ENCODE measurements around the gene ELMOD1.

ELMOD1 gene

DNA sequence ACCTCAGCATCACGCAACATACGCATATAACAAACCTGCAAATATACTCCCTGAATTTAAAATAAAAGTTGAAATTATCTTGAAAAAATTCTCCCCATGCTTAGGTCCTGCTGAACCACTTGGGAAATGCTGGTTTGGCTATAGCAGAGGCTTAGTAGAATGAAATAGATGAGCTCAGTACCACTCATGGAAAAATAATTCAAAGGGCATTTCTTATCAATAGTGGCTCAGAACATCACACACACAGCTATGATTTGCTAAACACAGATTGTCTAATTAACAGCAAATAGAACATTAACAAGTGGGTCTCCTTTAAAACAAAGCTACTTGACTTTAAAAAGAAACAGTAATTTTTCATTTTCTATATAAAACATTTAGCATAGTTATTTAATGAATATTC is 21.5 kb downstream of the ELMOD1 start:
- Histone ChIP-seq H3K4me3 (no peak overlapping the region), H3K9ac (ENCODE audit: insufficient read length) (no peak overlapping the region), H3K9me3 (ENCODE audit: low read depth, low read length) (no peaks in the 10 kb centered on the region), H3K36me3 (ENCODE audit: insufficient read depth, low read length) (no peaks in the 10 kb centered on the region), H3K27ac (no peak overlapping the region)
- TF ChIP-seq POLR2AphosphoS5 (IDR thresholded peaks at IDR 0.05; ENCODE audit: borderline replicate concordance, low read depth, low read length) (no peak), EZH2 (IDR thresholded peaks at IDR 0.05) (no peak)
- DNase-seq (ENCODE audit: low read depth, low spot score): no peak

DNA sequence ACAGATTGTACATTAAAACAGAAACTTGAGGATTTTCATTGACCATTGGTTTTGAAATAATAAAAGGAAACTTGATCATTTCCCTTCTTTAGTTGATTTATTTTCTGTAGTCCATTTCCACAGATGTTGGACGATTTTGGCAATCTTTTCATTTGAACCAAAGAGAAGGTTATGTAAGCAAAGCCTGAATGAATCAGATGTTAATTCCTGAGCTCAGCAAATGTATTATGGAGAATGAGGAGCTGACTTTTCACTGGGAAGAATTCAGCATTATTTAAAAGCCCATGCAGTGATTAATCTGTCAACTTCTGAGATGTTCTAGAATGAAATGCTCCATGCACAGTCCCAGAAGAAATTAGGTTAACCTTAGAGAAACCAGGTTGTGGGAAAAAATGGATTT is 29.0 kb downstream of the ELMOD1 start:
- no peak for DNase-seq (ENCODE audit: low read depth, low spot score)
- Histone ChIP-seq H3K9me3 (ENCODE audit: low read depth, low read length) (no peaks in the 10 kb centered on the region), H3K36me3 (ENCODE audit: insufficient read depth, low read length) (no peaks in the 10 kb centered on the region), H3K4me3 (no peak overlapping the region), H3K9ac (ENCODE audit: insufficient read length) (no peak overlapping the region), H3K27ac (no peak overlapping the region)
- TF ChIP-seq POLR2AphosphoS5 (IDR thresholded peaks at IDR 0.05; ENCODE audit: borderline replicate concordance, low read depth, low read length) (no peak), EZH2 (IDR thresholded peaks at IDR 0.05) (no peak), FOXP2 (optimal IDR thresholded peaks at IDR 0.05; ENCODE audit: control extremely low read depth, extremely low read length, insufficient read depth) (no peak)

DNA sequence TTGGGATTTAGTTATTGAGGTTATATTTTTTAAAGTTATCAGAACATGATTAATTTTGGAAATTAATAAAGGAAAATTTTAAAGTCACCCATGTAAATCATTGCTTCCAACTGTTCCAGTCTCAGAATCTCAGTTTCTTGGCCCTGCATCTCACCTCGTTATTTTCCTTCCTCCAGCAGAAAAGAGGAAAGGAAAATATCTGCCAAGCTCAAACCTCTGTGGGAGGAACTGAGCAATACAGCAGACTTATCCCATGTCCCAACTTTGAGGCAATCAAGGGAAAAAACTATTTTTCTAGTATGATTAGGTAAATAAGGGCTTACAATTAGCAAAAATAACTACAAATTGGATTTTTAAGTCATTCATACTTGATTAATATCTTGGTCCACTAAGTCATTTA is 30.1 kb downstream of the ELMOD1 start:
- Histone ChIP-seq H3K9ac (ENCODE audit: insufficient read length) (no peak overlapping the region), H3K9me3 (ENCODE audit: low read depth, low read length) (no peaks in the 10 kb centered on the region), H3K4me3 (no peak overlapping the region), H3K36me3 (ENCODE audit: insufficient read depth, low read length) (no peaks in the 10 kb centered on the region), H3K27ac (no peak overlapping the region)
- no peak for TF ChIP-seq EZH2 (IDR thresholded peaks at IDR 0.05)
- no peak for DNase-seq (ENCODE audit: low read depth, low spot score)

DNA sequence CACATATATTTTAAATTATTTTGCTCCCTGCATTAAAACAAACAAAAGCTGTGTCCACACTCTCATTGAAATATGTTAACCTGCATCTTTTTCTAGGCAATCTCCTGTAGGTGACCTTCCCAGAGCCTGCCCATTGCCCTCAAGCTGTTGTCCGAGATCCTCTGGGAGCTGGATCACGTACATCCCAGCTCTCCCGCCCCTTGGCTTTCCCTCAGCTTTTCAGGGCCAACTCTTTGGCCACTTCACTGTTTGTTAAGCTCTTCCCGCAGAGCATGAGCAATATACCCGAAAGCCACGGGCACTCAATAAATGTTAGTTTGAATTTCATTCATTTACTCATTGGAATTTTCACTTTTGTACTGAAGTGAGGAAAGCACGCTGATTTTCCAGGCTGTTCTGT is 32.2 kb downstream of the ELMOD1 start:
- no peak overlapping the region for H3K9ac ChIP-seq (ENCODE audit: insufficient read length)
- TF ChIP-seq FOXP2 (optimal IDR thresholded peaks at IDR 0.05; ENCODE audit: control extremely low read depth, extremely low read length, insufficient read depth): no peak
- no peak for TF ChIP-seq POLR2AphosphoS5 (IDR thresholded peaks at IDR 0.05; ENCODE audit: borderline replicate concordance, low read depth, low read length)
- no peak for TF ChIP-seq EZH2 (IDR thresholded peaks at IDR 0.05)
- H3K4me3 ChIP-seq: no peak overlapping the region
- H3K36me3 ChIP-seq (ENCODE audit: insufficient read depth, low read length): no peaks in the 10 kb centered on the region
- H3K27ac ChIP-seq: no peak overlapping the region
- no peak for DNase-seq (ENCODE audit: low read depth, low spot score)
- no peaks in the 10 kb centered on the region for H3K9me3 ChIP-seq (ENCODE audit: low read depth, low read length)

DNA sequence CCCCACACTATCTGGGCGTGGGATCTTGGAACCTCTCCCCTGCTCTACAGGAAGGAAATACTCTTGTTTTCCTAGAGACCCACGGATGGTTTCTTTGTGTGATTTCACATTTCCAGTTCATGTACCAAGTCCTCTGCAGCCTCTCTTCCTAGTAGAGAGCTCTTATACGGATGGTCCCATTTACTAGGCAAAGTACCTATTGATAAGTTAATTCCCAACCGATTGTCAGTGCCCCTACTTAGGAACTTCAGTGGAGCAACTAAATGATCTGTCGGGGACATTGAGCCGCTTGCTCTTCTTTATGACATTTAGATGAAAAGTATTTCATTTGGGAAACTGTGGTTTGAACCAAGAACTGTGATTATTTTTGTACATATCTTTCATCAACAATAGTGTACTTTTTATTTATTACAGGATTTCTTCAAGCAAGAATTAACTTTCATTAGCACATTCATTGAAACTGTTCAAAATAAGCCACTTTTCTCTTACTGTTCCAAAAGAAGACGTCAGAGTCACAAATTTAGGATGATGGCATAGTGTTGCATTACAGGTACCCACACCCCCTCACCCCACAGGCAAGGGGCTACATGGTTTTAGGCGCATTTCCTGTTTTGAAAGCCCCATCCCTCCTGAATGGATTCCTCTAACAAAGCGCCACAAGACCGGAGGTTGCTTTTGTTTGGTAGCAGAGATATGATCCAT is 34.2 kb downstream of the ELMOD1 start:
- DNase-seq (ENCODE audit: low read depth, low spot score): no peak
- no peaks in the 10 kb centered on the region for H3K9me3 ChIP-seq (ENCODE audit: low read depth, low read length)
- TF ChIP-seq FOXP2 (optimal IDR thresholded peaks at IDR 0.05; ENCODE audit: control extremely low read depth, extremely low read length, insufficient read depth): no peak
- no peak for TF ChIP-seq EZH2 (IDR thresholded peaks at IDR 0.05)
- no peak for TF ChIP-seq POLR2AphosphoS5 (IDR thresholded peaks at IDR 0.05; ENCODE audit: borderline replicate concordance, low read depth, low read length)
- H3K4me3 ChIP-seq: no peak overlapping the region
- no peak overlapping the region for H3K27ac ChIP-seq
- H3K9ac ChIP-seq (ENCODE audit: insufficient read length): no peak overlapping the region
- H3K36me3 ChIP-seq (ENCODE audit: insufficient read depth, low read length): no peaks in the 10 kb centered on the region

DNA sequence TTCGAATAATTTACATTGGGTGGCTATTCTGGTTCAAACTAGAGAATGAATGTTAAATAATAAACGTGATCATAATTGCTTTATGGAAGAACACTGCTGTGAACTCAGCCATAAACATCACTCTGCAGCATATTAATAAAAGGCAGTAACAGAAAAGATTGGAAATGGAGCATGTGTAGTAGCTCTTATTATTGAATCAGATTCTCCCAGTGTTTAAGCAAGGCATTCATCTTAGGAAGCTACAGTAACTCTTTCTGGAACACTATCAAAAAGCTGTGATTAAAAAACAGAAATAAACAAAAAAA is 34.7 kb downstream of the ELMOD1 start:
- no peak overlapping the region for H3K4me3 ChIP-seq
- H3K36me3 ChIP-seq (ENCODE audit: insufficient read depth, low read length): no peaks in the 10 kb centered on the region
- TF ChIP-seq EZH2 (IDR thresholded peaks at IDR 0.05) (no peak), FOXP2 (optimal IDR thresholded peaks at IDR 0.05; ENCODE audit: control extremely low read depth, extremely low read length, insufficient read depth) (no peak), POLR2AphosphoS5 (IDR thresholded peaks at IDR 0.05; ENCODE audit: borderline replicate concordance, low read depth, low read length) (no peak)
- H3K27ac ChIP-seq: no peak overlapping the region
- no peaks in the 10 kb centered on the region for H3K9me3 ChIP-seq (ENCODE audit: low read depth, low read length)
- H3K9ac ChIP-seq (ENCODE audit: insufficient read length): no peak overlapping the region
- DNase-seq (ENCODE audit: low read depth, low spot score): no peak

DNA sequence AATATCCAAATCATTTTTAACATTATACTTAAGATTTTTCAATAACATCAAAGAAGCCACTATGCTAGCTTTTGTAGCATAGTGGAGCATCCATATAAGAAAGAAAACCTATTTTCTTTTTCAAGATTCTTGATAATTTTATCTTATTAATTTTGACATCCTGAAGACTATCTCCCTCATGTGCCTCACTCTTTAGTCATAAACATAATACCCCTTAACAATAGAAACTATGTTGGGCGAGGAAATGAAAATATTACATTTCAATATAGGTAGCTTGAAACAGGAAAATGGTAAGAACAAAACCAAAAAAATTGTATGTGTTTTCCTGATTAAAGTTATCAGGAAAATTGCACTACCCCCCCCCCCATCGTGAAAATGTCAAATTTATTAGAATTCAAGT is 40.1 kb downstream of the ELMOD1 start:
- Histone ChIP-seq H3K36me3 (ENCODE audit: insufficient read depth, low read length) (no peaks in the 10 kb centered on the region), H3K9me3 (ENCODE audit: low read depth, low read length) (no peaks in the 10 kb centered on the region), H3K4me3 (no peak overlapping the region), H3K27ac (no peak overlapping the region), H3K9ac (ENCODE audit: insufficient read length) (no peak overlapping the region)
- TF ChIP-seq EZH2 (IDR thresholded peaks at IDR 0.05) (no peak), POLR2AphosphoS5 (IDR thresholded peaks at IDR 0.05; ENCODE audit: borderline replicate concordance, low read depth, low read length) (no peak), FOXP2 (optimal IDR thresholded peaks at IDR 0.05; ENCODE audit: control extremely low read depth, extremely low read length, insufficient read depth) (no peak)
- no peak for DNase-seq (ENCODE audit: low read depth, low spot score)

DNA sequence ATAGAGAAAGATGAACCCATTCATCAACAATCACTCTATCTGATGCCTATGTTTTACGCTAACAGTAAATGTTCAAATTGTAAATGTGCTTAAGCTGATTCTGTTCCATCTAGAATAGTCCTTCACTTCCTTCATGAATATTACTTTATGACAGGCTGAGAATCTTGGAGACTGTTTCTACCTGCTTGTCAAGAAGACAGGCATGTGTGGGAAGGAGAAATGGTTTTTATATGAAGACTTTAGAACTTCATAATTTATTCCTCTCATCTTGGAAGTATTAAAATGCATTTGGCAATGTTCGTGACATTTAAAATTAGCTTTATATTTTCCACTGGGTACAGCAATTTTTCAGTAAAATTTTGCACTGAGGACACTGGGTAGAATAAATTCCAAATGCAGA is 41.0 kb downstream of the ELMOD1 start:
- TF ChIP-seq EZH2 (IDR thresholded peaks at IDR 0.05): no peak
- TF ChIP-seq POLR2AphosphoS5 (IDR thresholded peaks at IDR 0.05; ENCODE audit: borderline replicate concordance, low read depth, low read length): no peak
- TF ChIP-seq FOXP2 (optimal IDR thresholded peaks at IDR 0.05; ENCODE audit: control extremely low read depth, extremely low read length, insufficient read depth): no peak
- Histone ChIP-seq H3K4me3 (no peak overlapping the region), H3K27ac (no peak overlapping the region), H3K36me3 (ENCODE audit: insufficient read depth, low read length) (no peaks in the 10 kb centered on the region), H3K9ac (ENCODE audit: insufficient read length) (no peak overlapping the region), H3K9me3 (ENCODE audit: low read depth, low read length) (no peaks in the 10 kb centered on the region)
- DNase-seq (ENCODE audit: low read depth, low spot score): no peak

DNA sequence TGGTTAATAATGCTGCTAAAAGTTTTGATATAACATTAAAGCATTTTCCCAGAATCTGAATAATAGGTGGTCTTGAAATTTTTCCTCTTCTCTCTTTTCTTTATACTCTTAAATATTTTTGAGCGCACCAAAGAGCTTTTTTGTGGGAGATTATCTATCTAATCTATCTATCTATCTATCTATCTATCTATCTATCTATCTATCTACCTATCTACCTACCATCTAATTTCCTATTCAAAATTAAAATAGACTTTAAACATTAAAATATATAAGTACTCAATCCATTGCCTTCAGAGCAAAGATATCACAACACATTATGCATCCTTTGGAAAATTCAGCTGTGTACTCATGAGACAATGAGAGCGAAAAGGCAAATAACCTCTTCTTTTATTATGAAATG is 55.8 kb downstream of the ELMOD1 start:
- no peak overlapping the region for H3K27ac ChIP-seq
- no peak for DNase-seq (ENCODE audit: low read depth, low spot score)
- no peak overlapping the region for H3K9ac ChIP-seq (ENCODE audit: insufficient read length)
- H3K36me3 ChIP-seq (ENCODE audit: insufficient read depth, low read length): no peaks in the 10 kb centered on the region
- H3K4me3 ChIP-seq: no peak overlapping the region
- H3K9me3 ChIP-seq (ENCODE audit: low read depth, low read length): no peaks in the 10 kb centered on the region
- TF ChIP-seq POLR2AphosphoS5 (IDR thresholded peaks at IDR 0.05; ENCODE audit: borderline replicate concordance, low read depth, low read length): no peak
- TF ChIP-seq EZH2 (IDR thresholded peaks at IDR 0.05): no peak
- TF ChIP-seq FOXP2 (optimal IDR thresholded peaks at IDR 0.05; ENCODE audit: control extremely low read depth, extremely low read length, insufficient read depth): no peak
